HepG2 (cell line): ENCODE results near the gene TMEM150C. TPM values are rescaled to one million over a fixed set of nuclear protein-coding genes. Genes with fewer than 3 reads are reported as not detected.
A peak's percentile ranks its signal among the peaks of the same experiment; 100 is the strongest.

Experiments
- ATAC-seq: fragments of 200-7000 bp; cut with Tn5 transposase; 3 replicates; pipeline ENCODE4 v1.9.1; 2020; ENCODE audit warnings: mild to moderate bottlenecking, moderate library complexity
- BruUV-seq: library from RNA; stranded (reverse); fragments of 400-500 nt; replicated peaks from 2 replicates; lab custom pipeline; 2021; lab: Mats Ljungman, UMichigan
- CTCF ChIA-PET: fragments of 300-600 bp; formaldehyde crosslinking; extraction: SDS; loops from one replicate; lab custom pipeline; 2021; ENCODE audit warnings: low total read pairs, inconsistent platforms, low intra/inter-chr PET ratio; lab: Yijun Ruan, JAX
- POLR2A ChIA-PET: fragments of 350-600 bp; sonication (Branson Sonifier 250); formaldehyde crosslinking; loops from one replicate; lab custom pipeline; 2020; ENCODE audit warnings: antibody characterized with exemption, inconsistent platforms; lab: Yijun Ruan, JAX
- DNase-seq: peaks from one replicate; pipeline ENCODE4 v3.0.0-alpha.2; 2015; ENCODE audit warnings: low spot score
- FAIRE-seq: peaks from 3 replicates; lab custom pipeline; 2011; peaks lifted over from hg19 to GRCh38; lab: Jason Lieb, UNC
- H2AFZ ChIP-seq: one replicate; pipeline ENCODE4 v1.6.1; 2011; ENCODE audit warnings: low read length, inconsistent platforms
- H3K27ac ChIP-seq: fragments of 300-600 bp; 3 replicates; pipeline ENCODE4 v1.8.0; 2011; ENCODE audit warnings: mixed run types, mild to moderate bottlenecking, mixed read lengths, low read length, inconsistent platforms; ENCODE audit not compliant: insufficient read depth; ENCODE audit errors: extremely low read length
- H3K27me3 ChIP-seq, 2 experiments: fragments of 200-600 bp in 1 of 2; 2 replicates in 1 of 2; 3 replicates in 1 of 2; pipeline versions ENCODE4 v1.6.0 to v1.8.0; 2011; ENCODE audit warnings: low read length in 2 of 2, mild to moderate bottlenecking in 2 of 2, moderate library complexity in 2 of 2, inconsistent platforms in 1 of 2; ENCODE audit not compliant: insufficient read depth in 2 of 2, control insufficient read depth in 1 of 2
- H3K36me3 ChIP-seq, 2 experiments: fragments of 200-600 bp in 1 of 2; replicated peaks in 1 of 2; 2 replicates in 1 of 2; 3 replicates in 1 of 2; pipeline versions ENCODE4 v1.5.1 to v1.8.0; 2011; ENCODE audit warnings: low read length in 2 of 2, inconsistent platforms in 1 of 2; ENCODE audit not compliant: insufficient read depth in 2 of 2, control insufficient read depth in 1 of 2
- H3K4me1 ChIP-seq: 2 replicates; pipeline ENCODE4 v1.5.1; 2012; ENCODE audit warnings: low read length, inconsistent platforms; ENCODE audit not compliant: insufficient read depth
- H3K4me2 ChIP-seq: 2 replicates; pipeline ENCODE4 v1.6.0; 2011; ENCODE audit warnings: low read depth, low read length, inconsistent platforms
- H3K4me3 ChIP-seq, 3 experiments: fragments of 200-600 bp in 1 of 3; sonication (generic), shearing (Covaris generic) in 1 of 3; replicated peaks in 1 of 3; 2 replicates each; pipeline ENCODE4 v1.5.1; 2011 to 2016; ENCODE audit warnings: low read length in 3 of 3, inconsistent platforms in 2 of 3, low read depth in 2 of 3, mild to moderate bottlenecking in 2 of 3, control low read depth in 1 of 3, mixed read lengths in 1 of 3; ENCODE audit not compliant: insufficient read depth in 1 of 3
- H3K79me2 ChIP-seq: one replicate; pipeline ENCODE4 v1.6.1; 2011; ENCODE audit warnings: low read length, inconsistent platforms; ENCODE audit not compliant: insufficient read depth
- H3K9ac ChIP-seq: 2 replicates; pipeline ENCODE4 v1.6.0; 2011; ENCODE audit warnings: mild to moderate bottlenecking, low read depth, low read length, inconsistent platforms; ENCODE audit not compliant: insufficient read depth
- H3K9me3 ChIP-seq: 2 replicates; pipeline ENCODE4 v1.5.1; 2012; ENCODE audit warnings: mild to moderate bottlenecking, low read length
- H4K20me1 ChIP-seq: 2 replicates; pipeline ENCODE4 v1.6.0; 2011; ENCODE audit warnings: inconsistent platforms, mild to moderate bottlenecking, low read length, moderate library complexity; ENCODE audit not compliant: insufficient read depth
- CEBPG ChIP-seq: IDR thresholded peaks from 2 replicates; pipeline ENCODE4 v1.6.1; 2016
- EP300 ChIP-seq, 3 experiments: sonication (generic) in 1 of 3; formaldehyde crosslinking in 1 of 3; IDR thresholded peaks; 2 replicates each; pipeline versions ENCODE4 v1.5.1 to v1.6.1; 2011 to 2020; ENCODE audit warnings: low read depth in 2 of 3, low read length in 2 of 3, borderline replicate concordance in 1 of 3, improper control_type of control experiment in 1 of 3, mild to moderate bottlenecking in 1 of 3, missing genetic modification reagents in 1 of 3, moderate library complexity in 1 of 3
- GATAD2A ChIP-seq: IDR thresholded peaks from 2 replicates; pipeline ENCODE4 v1.6.1; 2016
- HMG20A ChIP-seq: IDR thresholded peaks from 2 replicates; pipeline ENCODE4 v1.6.1; 2016; ENCODE audit warnings: borderline replicate concordance
- HNF4G ChIP-seq, 2 experiments: sonication (generic) in 1 of 2; formaldehyde crosslinking in 1 of 2; IDR thresholded peaks; 2 replicates each; pipeline versions ENCODE4 v1.4.0 to v1.6.1; 2011 to 2020; ENCODE audit warnings: borderline replicate concordance in 2 of 2, low read depth in 2 of 2, mild to moderate bottlenecking in 2 of 2, low read length in 1 of 2, missing genetic modification reagents in 1 of 2, moderate library complexity in 1 of 2
- NR2C2 ChIP-seq: sonication (generic); formaldehyde crosslinking; IDR thresholded peaks from 2 replicates; pipeline ENCODE4 v1.4.0; 2020; ENCODE audit warnings: missing genetic modification reagents, mild to moderate bottlenecking, moderate library complexity, borderline replicate concordance
- NR2F1 ChIP-seq, 2 experiments: fragments of 450-650 bp in 1 of 2; formaldehyde crosslinking in 1 of 2; IDR thresholded peaks; 2 replicates each; pipeline versions ENCODE4 v1.5.0 to v1.6.1; 2016 to 2020; ENCODE audit warnings: mild to moderate bottlenecking in 1 of 2, missing compliant biosample characterization in 1 of 2, missing genetic modification reagents in 1 of 2, moderate library complexity in 1 of 2
- POGZ ChIP-seq: sonication (generic); formaldehyde crosslinking; IDR thresholded peaks from 2 replicates; pipeline ENCODE4 v1.4.0; 2020; ENCODE audit warnings: mild to moderate bottlenecking, missing genetic modification reagents
- RARA ChIP-seq: IDR thresholded peaks from 2 replicates; pipeline ENCODE4 v1.6.1; 2016; ENCODE audit warnings: missing genetic modification reagents, missing compliant biosample characterization
- SALL1 ChIP-seq: sonication (generic); formaldehyde crosslinking; IDR thresholded peaks from 2 replicates; pipeline ENCODE4 v1.8.0; 2022; ENCODE audit warnings: mild to moderate bottlenecking, missing genetic modification reagents
- ZBTB38 ChIP-seq: sonication (generic); formaldehyde crosslinking; IDR thresholded peaks from 2 replicates; pipeline ENCODE4 v1.5.1; 2020; ENCODE audit warnings: mild to moderate bottlenecking, missing genetic modification reagents
- ZNF230 ChIP-seq: sonication (generic); formaldehyde crosslinking; IDR thresholded peaks from 2 replicates; pipeline ENCODE4 v1.4.0; 2020; ENCODE audit warnings: mild to moderate bottlenecking, missing genetic modification reagents
- ZNF441 ChIP-seq: sonication (generic); formaldehyde crosslinking; IDR thresholded peaks from 2 replicates; pipeline ENCODE4 v1.7.0; 2021; ENCODE audit warnings: missing genetic modification reagents, borderline replicate concordance
- WGBS: methylation state at CpG from one replicate; pipeline ENCODE4 v1.1.6; 2017; ENCODE audit warnings: low lambda C conversion rate; 5-methylcytosine and 5-hydroxymethylcytosine counted together
- in situ Hi-C: cut with HindIII; loops from 2 replicates; pipeline ENCODE4 v1.10.0; 2017; ENCODE audit warnings: low pct_unique_long_range_greater_than_20kb; ENCODE audit not compliant: extremely low pct_ligation_motif_present
- intact Hi-C: fragments of 100-400 bp; cut with micrococcal nuclease; formaldehyde crosslinking; loops from one replicate; pipeline ENCODE4 v1.10.0; 2022; ENCODE audit not compliant: unreplicated experiment
- polyA plus RNA-seq, 8 experiments: library from polyadenylated mRNA; depleted of rRNA in 3 of 8; stranded (reverse) in 7 of 8; unstranded in 1 of 8; fragments of >200 nt; fragmentation: Illumina TruSeq in 4 of 8; extraction: Trizol in 4 of 8; gene quantifications; 2 replicates each; pipeline versions ENCODE4 v1.2.1 to v1.2.3, GENCODE V29; 2011 to 2016; ENCODE audit warnings: low read depth in 4 of 8, missing spikeins in 1 of 8, mixed read lengths in 1 of 8; ENCODE audit not compliant: insufficient read depth in 1 of 8
- total RNA-seq, 5 experiments: library from RNA; depleted of rRNA; stranded (reverse); fragments of >200 nt; fragmentation: Illumina TruSeq; extraction: Trizol; gene quantifications; 2 replicates each; pipeline ENCODE4 v1.2.3, GENCODE V29; 2016; ENCODE audit warnings: low read depth in 1 of 5
- TF ChIP-seq, protein P1 (sequence below): IDR thresholded peaks from 2 replicates; pipeline ENCODE4 v1.4.0; 2020; ENCODE audit warnings: mild to moderate bottlenecking, missing genetic modification reagents

TMEM150C gene
- total and polyA plus RNA-seq, 2 of the 13 experiments (the other 11 are each of a cell fraction or from before 2014, with no cell fraction given): 0.33 to 0.42 TPM

DNA sequence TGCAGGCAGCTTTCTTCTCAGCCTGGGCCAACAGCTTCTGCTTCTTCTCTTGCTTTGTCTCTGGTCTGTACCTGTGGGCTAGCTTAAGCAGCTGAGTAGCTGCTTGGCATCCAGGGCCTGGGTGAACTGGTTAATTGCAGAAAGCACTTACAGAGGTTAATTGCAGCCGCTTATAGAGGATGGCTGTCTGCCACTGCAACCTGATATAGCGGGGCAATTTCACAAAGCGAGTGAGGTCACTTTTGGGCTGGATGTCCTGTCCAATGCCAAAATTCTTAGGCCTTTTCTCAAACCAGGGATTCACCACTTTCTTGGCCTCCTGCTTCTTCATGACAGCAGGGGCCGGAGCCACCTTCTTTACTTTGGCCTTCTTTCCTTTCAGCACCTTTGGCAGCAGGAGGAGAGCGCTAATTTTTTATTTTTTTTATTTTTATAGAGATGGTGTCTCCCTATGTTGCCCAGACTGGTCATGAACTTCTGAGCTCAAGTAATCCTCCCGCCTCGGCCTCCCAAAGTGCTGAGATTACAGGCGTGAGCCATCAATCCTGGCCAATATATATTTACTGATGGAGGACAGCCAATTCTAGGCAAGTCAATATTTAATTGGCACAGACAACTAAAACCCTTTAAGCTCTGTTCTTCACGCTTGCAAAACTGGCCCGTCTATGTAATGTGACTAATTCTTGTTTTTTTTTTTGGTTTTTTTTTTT lies 70.4 kb downstream of the TMEM150C start:
- CTCF ChIA-PET: no interaction called here

DNA sequence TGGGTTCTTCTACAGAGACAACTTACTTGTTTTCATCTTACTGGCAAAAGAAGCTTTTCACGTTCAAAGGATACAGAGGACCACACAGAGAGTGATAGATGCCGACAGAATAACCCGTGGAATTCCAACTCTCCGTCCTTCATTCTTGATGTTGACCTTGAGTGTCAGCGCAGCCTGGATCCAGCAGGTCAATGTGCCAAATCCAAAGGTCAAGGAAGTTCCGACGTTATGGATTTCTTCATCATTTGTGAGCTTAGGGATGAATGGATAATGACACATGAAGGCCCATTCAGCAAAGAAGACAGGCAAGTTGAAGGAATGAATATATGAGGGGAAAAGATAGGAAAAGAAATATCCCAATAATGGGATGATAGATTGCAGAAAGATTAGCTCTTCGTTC lies 71.8 kb downstream of the TMEM150C start:
- Histone ChIP-seq H3K27me3 (no peaks in the 10 kb centered on the region), H3K9me3 (no peaks in the 10 kb centered on the region), H3K27ac (no peak overlapping the region), H3K4me2 (no peak overlapping the region), H2AFZ (no peak overlapping the region), H3K4me1 (peaks cover 9% of the 10 kb centered on the region), H3K36me3 (no peaks in the 10 kb centered on the region), H3K79me2 (no peaks in the 10 kb centered on the region), H3K4me3 (no peak overlapping the region), H4K20me1 (no peaks in the 10 kb centered on the region), H3K9ac (no peak overlapping the region)
- BruUV-seq: no TSS peak
- in situ Hi-C loops: no loop called here
- CTCF ChIA-PET: no interaction called here
- intact Hi-C loops: no loop called here
- DNase-seq: no peak
- FAIRE-seq: no peak
- ATAC-seq: no peak
- 16% methylated on average over 8 of the region's 8 CpGs for WGBS
- POLR2A ChIA-PET: interaction anchor here (0.9 kb wide), 1 partner anchor 61 kb away, joined by 3 read pairs; no protein-coding TSS in a partner anchor
- TF ChIP-seq RARA (CRISPR knock-in tag) (peak; percentile 29; the same call in 1 of the 2 replicates), EP300 (IDR thresholded peaks at IDR 0.05; ENCODE audit: low read depth in 2 of 2, low read length in 2 of 2) (0 out of 4 replicates have a peak, but pooled peaks of 1 of the 2 experiments have one; percentile 15), EP300 (CRISPR knock-in tag; IDR thresholded peaks at IDR 0.05; ENCODE audit: borderline replicate concordance) (no peak), SALL1 (CRISPR knock-in tag) (peak; percentile 43; the same call in 1 of the 2 replicates), GATAD2A (CRISPR knock-in tag) (0 out of 2 replicates have a peak, but pooled peaks have one; percentile 15), NR2C2 (CRISPR knock-in tag) (0 out of 2 replicates have a peak, but pooled peaks have one; percentile 17), HMG20A (CRISPR knock-in tag) (no peak), CEBPG (CRISPR knock-in tag) (0 out of 2 replicates have a peak, but pooled peaks have one; percentile 4), POGZ (CRISPR knock-in tag) (0 out of 2 replicates have a peak, but pooled peaks have one; percentile 18), ZBTB38 (CRISPR knock-in tag) (no peak), HNF4G (IDR thresholded peaks at IDR 0.05; ENCODE audit: borderline replicate concordance, low read depth, low read length) (peak; percentile 34; the same call in 1 of the 2 replicates), HNF4G (CRISPR knock-in tag; IDR thresholded peaks at IDR 0.05; ENCODE audit: borderline replicate concordance, low read depth) (no peak), NR2F1 (CRISPR knock-in tag; IDR thresholded peaks at IDR 0.05) (peak in 1 of 2 experiments; percentile 32; a peak in 1 of 4 replicates)
- TF ChIP-seq, protein P1, sequence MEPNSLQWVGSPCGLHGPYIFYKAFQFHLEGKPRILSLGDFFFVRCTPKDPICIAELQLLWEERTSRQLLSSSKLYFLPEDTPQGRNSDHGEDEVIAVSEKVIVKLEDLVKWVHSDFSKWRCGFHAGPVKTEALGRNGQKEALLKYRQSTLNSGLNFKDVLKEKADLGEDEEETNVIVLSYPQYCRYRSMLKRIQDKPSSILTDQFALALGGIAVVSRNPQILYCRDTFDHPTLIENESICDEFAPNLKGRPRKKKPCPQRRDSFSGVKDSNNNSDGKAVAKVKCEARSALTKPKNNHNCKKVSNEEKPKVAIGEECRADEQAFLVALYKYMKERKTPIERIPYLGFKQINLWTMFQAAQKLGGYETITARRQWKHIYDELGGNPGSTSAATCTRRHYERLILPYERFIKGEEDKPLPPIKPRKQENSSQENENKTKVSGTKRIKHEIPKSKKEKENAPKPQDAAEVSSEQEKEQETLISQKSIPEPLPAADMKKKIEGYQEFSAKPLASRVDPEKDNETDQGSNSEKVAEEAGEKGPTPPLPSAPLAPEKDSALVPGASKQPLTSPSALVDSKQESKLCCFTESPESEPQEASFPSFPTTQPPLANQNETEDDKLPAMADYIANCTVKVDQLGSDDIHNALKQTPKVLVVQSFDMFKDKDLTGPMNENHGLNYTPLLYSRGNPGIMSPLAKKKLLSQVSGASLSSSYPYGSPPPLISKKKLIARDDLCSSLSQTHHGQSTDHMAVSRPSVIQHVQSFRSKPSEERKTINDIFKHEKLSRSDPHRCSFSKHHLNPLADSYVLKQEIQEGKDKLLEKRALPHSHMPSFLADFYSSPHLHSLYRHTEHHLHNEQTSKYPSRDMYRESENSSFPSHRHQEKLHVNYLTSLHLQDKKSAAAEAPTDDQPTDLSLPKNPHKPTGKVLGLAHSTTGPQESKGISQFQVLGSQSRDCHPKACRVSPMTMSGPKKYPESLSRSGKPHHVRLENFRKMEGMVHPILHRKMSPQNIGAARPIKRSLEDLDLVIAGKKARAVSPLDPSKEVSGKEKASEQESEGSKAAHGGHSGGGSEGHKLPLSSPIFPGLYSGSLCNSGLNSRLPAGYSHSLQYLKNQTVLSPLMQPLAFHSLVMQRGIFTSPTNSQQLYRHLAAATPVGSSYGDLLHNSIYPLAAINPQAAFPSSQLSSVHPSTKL (CRISPR knock-in tag): 0 out of 2 replicates have a peak, but pooled peaks have one; percentile 10

More for the DNA sequence above, 70.4 kb downstream of the TMEM150C start:
- no TSS peak for BruUV-seq
- Histone ChIP-seq H3K4me3 (no peak overlapping the region), H3K36me3 (no peaks in the 10 kb centered on the region), H2AFZ (no peak overlapping the region), H3K9me3 (no peaks in the 10 kb centered on the region), H3K4me1 (peaks cover 9% of the 10 kb centered on the region), H4K20me1 (no peaks in the 10 kb centered on the region), H3K27ac (no peak overlapping the region), H3K79me2 (no peaks in the 10 kb centered on the region), H3K9ac (no peak overlapping the region), H3K4me2 (no peak overlapping the region), H3K27me3 (no peaks in the 10 kb centered on the region)
- FAIRE-seq: no peak
- DNase-seq: no peak
- intact Hi-C loops: no loop called here
- WGBS: 72% methylated on average over 10 of the region's 10 CpGs
- ATAC-seq: no peak
- POLR2A ChIA-PET: no interaction called here
- TF ChIP-seq ZNF441 (CRISPR knock-in tag) (no peak), ZNF230 (CRISPR knock-in tag) (no peak)
- in situ Hi-C loops: no loop called here
